ENCODE data around the gene TEC. TPM values are rescaled to one million over a fixed set of nuclear protein-coding genes. Genes with fewer than 3 reads are reported as not detected.

TEC gene
- total and polyA plus RNA-seq, 2 of the 8 experiments (the other 6 are each of a cell fraction or from before 2014, with no cell fraction given), result 0.73 to 1.8 TPM

GRCh38 chr4:48268956-48269860, at the start of gene TEC (continued):
- TF ChIP-seq EP300 (IDR thresholded peaks at IDR 0.05; ENCODE audit: borderline replicate concordance in 1 of 2, low read depth in 2 of 2, low read length in 2 of 2) (no peak), USF2 (IDR thresholded peaks at IDR 0.05; ENCODE audit: low read length) (no peak), SIRT6 (IDR thresholded peaks at IDR 0.05; ENCODE audit: low read length) (no peak), JUND (IDR thresholded peaks at IDR 0.05; ENCODE audit: low read length) (no peak), SIX5 (IDR thresholded peaks at IDR 0.05; ENCODE audit: low read depth, low read length) (no peak), SP4 (IDR thresholded peaks at IDR 0.05; ENCODE audit: low read length) (no peak), TAF7 (optimal IDR thresholded peaks at IDR 0.05; ENCODE audit: borderline replicate concordance, low read depth, low read length) (peak; percentile 20), TAF1 (IDR thresholded peaks at IDR 0.05; ENCODE audit: low read depth, low read length) (peak; percentile 78), CTBP2 (IDR thresholded peaks at IDR 0.05; ENCODE audit: borderline replicate concordance, insufficient read depth, insufficient read length, low read length) (no peak), POLR2AphosphoS5 (IDR thresholded peaks at IDR 0.05; ENCODE audit: low read depth, low read length) (0 out of 2 replicates have a peak, but pooled peaks have one; percentile 23), KDM5A (IDR thresholded peaks at IDR 0.05; ENCODE audit: low read length) (no peak), KDM4A (IDR thresholded peaks at IDR 0.05; ENCODE audit: low read depth, low read length, severe bottlenecking) (peak; percentile 89), CEBPB (IDR thresholded peaks at IDR 0.05; ENCODE audit: low read depth, low read length) (no peak), EGR1 (IDR thresholded peaks at IDR 0.05; ENCODE audit: borderline replicate concordance, low read depth, low read length) (no peak), SIN3A (conservative IDR thresholded peaks at IDR 0.05 in 1 of 2, IDR thresholded peaks at IDR 0.05 in 1 of 2; ENCODE audit: low read depth in 1 of 2, low read length in 2 of 2) (peak; percentile 55 to 67; a peak in 1 of 4 replicates), TBP (IDR thresholded peaks at IDR 0.05; ENCODE audit: low read depth, low read length) (0 out of 2 replicates have a peak, but pooled peaks have one; percentile 14), FOSL1 (IDR thresholded peaks at IDR 0.05; ENCODE audit: insufficient read depth, low read depth, low read length) (no peak), CHD2 (IDR thresholded peaks at IDR 0.05; ENCODE audit: low read length) (no peak), SP2 (IDR thresholded peaks at IDR 0.05; ENCODE audit: low read length) (no peak), HDAC2 (IDR thresholded peaks at IDR 0.05; ENCODE audit: borderline replicate concordance in 1 of 2, low read depth in 2 of 2, low read length in 2 of 2) (peak in 1 of 2 experiments; percentile 75; a peak in 2 of 4 replicates)

Measured in H1 (cell line).